ENCODE results near the gene PET100.

- no peak for TF ChIP-seq CTCF (IDR thresholded peaks at IDR 0.05)
- no peak for TF ChIP-seq POLR2A (IDR thresholded peaks at IDR 0.05)
These were observed 26.6 kb upstream of the PET100 start for GRCh38 chr19:7602935-7603497.

Measured in uterus (tissue), 2 donors.